Erythroblast (primary cell): ENCODE results near the gene AHRR.

Source experiments
- GATA1 ChIP-seq: IDR thresholded peaks from 2 replicates; pipeline ENCODE4 v1.6.1; 2011; ENCODE audit warnings: low read depth, mild to moderate bottlenecking, control low read depth, low read length, moderate library complexity
- POLR2A ChIP-seq: IDR thresholded peaks from 2 replicates; pipeline ENCODE4 v1.6.1; 2011; ENCODE audit warnings: mild to moderate bottlenecking, low read length

GRCh38 chr5:475704-476101, 154.2 kb downstream of the AHRR start:
- TF ChIP-seq POLR2A (no peak), GATA1 (no peak)
